Measurements from ENCODE around the gene FAM174B. TPM values are rescaled to one million over a fixed set of nuclear protein-coding genes. Genes with fewer than 3 reads are reported as not detected.

The FAM174B gene
- total RNA-seq, 1 donor from 2014 or later, result 4.9 TPM

DNA sequence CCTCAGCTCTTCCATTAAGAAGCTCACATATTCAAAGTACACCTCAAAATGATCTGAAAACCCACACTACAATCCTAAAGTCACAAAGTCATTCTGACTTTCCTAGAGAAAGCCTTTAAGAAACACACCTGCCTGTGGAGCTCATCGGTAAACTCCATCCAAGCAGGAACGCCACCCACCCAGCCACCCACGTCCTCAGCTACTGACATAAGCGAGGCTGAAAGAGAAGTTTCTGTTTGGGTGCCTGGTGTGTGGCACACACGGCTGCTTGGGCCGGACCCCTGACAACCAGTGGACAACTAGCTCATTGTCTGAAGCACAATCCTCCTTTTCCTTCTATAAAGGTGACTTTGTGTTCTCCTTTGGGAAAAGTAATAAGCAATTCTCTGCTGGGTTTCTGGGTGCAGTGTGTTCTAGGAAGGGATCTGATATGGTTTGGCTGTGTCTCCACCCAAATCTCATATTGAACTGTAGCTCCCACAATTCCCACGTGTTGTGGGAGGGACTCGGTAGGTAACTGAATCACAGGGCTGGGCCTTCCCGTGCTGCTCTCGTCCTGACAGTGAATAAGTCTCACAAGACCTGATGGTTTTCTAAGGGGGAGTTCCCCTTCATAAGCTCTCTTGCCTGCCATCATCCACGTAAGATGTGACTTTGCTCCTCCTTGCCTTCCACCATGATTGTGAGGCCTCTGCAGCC, 26.1 kb downstream of the FAM174B start:
- Histone ChIP-seq H3K27ac (no peak overlapping the region), H3K4me3 (no peak overlapping the region), H3K4me1 (peaks cover 12% of the 10 kb centered on the region), H3K36me3 (no peaks in the 10 kb centered on the region), H3K27me3 (no peaks in the 10 kb centered on the region), H3K9me3 (no peaks in the 10 kb centered on the region)
- TF ChIP-seq, protein P1, sequence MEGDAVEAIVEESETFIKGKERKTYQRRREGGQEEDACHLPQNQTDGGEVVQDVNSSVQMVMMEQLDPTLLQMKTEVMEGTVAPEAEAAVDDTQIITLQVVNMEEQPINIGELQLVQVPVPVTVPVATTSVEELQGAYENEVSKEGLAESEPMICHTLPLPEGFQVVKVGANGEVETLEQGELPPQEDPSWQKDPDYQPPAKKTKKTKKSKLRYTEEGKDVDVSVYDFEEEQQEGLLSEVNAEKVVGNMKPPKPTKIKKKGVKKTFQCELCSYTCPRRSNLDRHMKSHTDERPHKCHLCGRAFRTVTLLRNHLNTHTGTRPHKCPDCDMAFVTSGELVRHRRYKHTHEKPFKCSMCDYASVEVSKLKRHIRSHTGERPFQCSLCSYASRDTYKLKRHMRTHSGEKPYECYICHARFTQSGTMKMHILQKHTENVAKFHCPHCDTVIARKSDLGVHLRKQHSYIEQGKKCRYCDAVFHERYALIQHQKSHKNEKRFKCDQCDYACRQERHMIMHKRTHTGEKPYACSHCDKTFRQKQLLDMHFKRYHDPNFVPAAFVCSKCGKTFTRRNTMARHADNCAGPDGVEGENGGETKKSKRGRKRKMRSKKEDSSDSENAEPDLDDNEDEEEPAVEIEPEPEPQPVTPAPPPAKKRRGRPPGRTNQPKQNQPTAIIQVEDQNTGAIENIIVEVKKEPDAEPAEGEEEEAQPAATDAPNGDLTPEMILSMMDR (IDR thresholded peaks at IDR 0.05), result no peak
- TF ChIP-seq POLR2AphosphoS5 (IDR thresholded peaks at IDR 0.05; ENCODE audit: insufficient read depth in 1 of 2, low read depth in 1 of 2) (no peak), POLR2A (IDR thresholded peaks at IDR 0.05) (no peak)
- DNase-seq (ENCODE audit: extremely low spot score in 2 of 2), result no peak
- intact Hi-C loops (cut with DNase I), result no loop called here

GRCh38 chr15:92627014-92627413, 28.6 kb downstream of the FAM174B start:
- Histone ChIP-seq H3K36me3 (no peaks in the 10 kb centered on the region), H3K4me3 (no peak overlapping the region), H3K4me1 (peaks cover 14% of the 10 kb centered on the region), H3K9me3 (no peaks in the 10 kb centered on the region), H3K27me3 (no peaks in the 10 kb centered on the region), H3K27ac (no peak overlapping the region)
- DNase-seq (ENCODE audit: extremely low spot score in 2 of 2), result no peak
- intact Hi-C loops (cut with DNase I), result no loop called here
- TF ChIP-seq POLR2AphosphoS5 (IDR thresholded peaks at IDR 0.05; ENCODE audit: insufficient read depth in 1 of 2, low read depth in 1 of 2), result no peak
- TF ChIP-seq, protein P1 (IDR thresholded peaks at IDR 0.05), result no peak
- no peak for TF ChIP-seq POLR2A (IDR thresholded peaks at IDR 0.05)

GRCh38 chr15:92625251-92625980, 30.2 kb downstream of the FAM174B start:
- Histone ChIP-seq H3K4me1 (peaks cover 20% of the 10 kb centered on the region), H3K9me3 (no peaks in the 10 kb centered on the region)
- intact Hi-C loops (cut with DNase I), result no loop called here

DNA sequence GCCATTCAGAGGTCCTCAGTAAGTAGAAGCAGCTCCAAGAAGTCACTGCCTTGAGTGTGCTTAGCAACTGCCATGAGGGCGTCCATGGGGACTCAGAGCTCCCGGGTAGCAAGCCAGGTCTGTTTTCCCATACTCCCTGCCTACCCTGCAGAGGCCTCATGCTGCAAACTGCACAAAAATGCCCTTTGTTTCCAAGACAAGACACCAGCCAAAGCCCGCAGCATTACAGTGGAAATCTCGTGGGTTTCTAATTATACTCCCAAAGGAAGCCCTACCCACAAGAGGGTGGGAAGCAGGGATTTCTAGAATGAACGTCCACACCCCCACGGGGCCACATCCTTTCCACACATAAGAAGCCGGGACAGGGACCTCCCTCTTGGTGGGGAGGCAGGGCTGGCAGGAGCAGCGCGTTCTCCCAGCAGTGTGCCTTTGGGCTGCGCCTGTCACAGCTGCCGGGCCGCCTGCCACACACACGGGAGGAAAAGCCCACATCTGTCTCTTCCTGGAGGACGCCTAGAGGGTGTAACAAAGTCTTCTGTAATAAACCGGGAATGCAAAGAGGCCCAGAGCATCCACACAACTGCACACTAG, 31.1 kb downstream of the FAM174B start:
- DNase-seq (ENCODE audit: extremely low spot score in 2 of 2), result no peak
- H3K27ac ChIP-seq, result peak overlapping the region; percentile 20
- H3K4me3 ChIP-seq, result no peak overlapping the region
- H3K27me3 ChIP-seq, result no peaks in the 10 kb centered on the region
- no peaks in the 10 kb centered on the region for H3K36me3 ChIP-seq
- intact Hi-C loops (cut with DNase I), result no loop called here
- TF ChIP-seq POLR2A (IDR thresholded peaks at IDR 0.05) (no peak), POLR2AphosphoS5 (IDR thresholded peaks at IDR 0.05; ENCODE audit: insufficient read depth in 1 of 2, low read depth in 1 of 2) (peak; percentile 18 to 73)
- TF ChIP-seq, protein P1 (IDR thresholded peaks at IDR 0.05), result no peak
- H3K4me1 ChIP-seq, result peaks cover 29% of the 10 kb centered on the region
- no peaks in the 10 kb centered on the region for H3K9me3 ChIP-seq

More at GRCh38 chr15:92625251-92625980, 30.2 kb downstream of the FAM174B start:
- TF ChIP-seq POLR2AphosphoS5 (IDR thresholded peaks at IDR 0.05; ENCODE audit: insufficient read depth in 1 of 2, low read depth in 1 of 2), result no peak
- TF ChIP-seq POLR2A (IDR thresholded peaks at IDR 0.05), result no peak
- H3K27ac ChIP-seq, result peak overlapping the region; percentile 20
- H3K27me3 ChIP-seq, result no peaks in the 10 kb centered on the region
- DNase-seq (ENCODE audit: extremely low spot score in 2 of 2), result no peak
- H3K4me3 ChIP-seq, result no peak overlapping the region
- no peaks in the 10 kb centered on the region for H3K36me3 ChIP-seq

DNA sequence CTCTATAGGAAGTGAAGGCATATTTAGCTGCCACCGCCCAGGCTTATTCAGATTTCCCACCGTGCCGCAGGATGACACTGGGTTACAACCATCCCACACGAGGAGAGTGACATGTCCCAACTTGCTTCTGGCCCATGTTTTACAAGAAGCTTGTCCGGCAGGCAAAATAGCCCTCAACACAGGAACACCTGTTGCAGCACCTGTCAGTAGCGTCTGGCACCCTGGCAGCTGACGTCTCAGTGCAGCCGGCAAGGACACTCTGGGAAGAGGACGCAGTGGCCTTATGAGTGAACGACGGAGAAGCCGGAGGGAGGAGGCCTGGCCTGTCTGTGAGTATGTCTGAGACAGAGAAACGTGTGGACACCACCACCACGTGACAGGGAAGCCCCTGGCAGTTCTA, 32.1 kb downstream of the FAM174B start:
- DNase-seq (ENCODE audit: extremely low spot score in 2 of 2), result no peak
- Histone ChIP-seq H3K27ac (no peak overlapping the region), H3K27me3 (no peaks in the 10 kb centered on the region), H3K9me3 (no peaks in the 10 kb centered on the region), H3K36me3 (no peaks in the 10 kb centered on the region), H3K4me1 (peaks cover 36% of the 10 kb centered on the region), H3K4me3 (no peak overlapping the region)
- TF ChIP-seq POLR2AphosphoS5 (IDR thresholded peaks at IDR 0.05; ENCODE audit: insufficient read depth in 1 of 2, low read depth in 1 of 2) (no peak), POLR2A (IDR thresholded peaks at IDR 0.05) (no peak)
- TF ChIP-seq, protein P1 (IDR thresholded peaks at IDR 0.05), result no peak
- intact Hi-C loops (cut with DNase I), result no loop called here
